ENCODE results near the gene KLRC3.
"Not testable (repeated sequence)": the region's sequence is repeated elsewhere in the genome, so short reads cannot be mapped to it uniquely, and the experiment has no call there.

KLRC3 gene

GRCh38 chr12:10392394-10392930, 27.9 kb downstream of the KLRC3 start:
- no peaks in the 10 kb centered on the region for H3K9me3 ChIP-seq (ENCODE audit: severe bottlenecking)
- TF ChIP-seq CTCF (IDR thresholded peaks at IDR 0.05; ENCODE audit: low read depth, low read length) = no peak
- H3K36me3 ChIP-seq = no peaks in the 10 kb centered on the region
- no peaks in the 10 kb centered on the region for H3K27me3 ChIP-seq (ENCODE audit: insufficient read depth, low read depth, severe bottlenecking)
- DNase-seq = no peak
- H3K27ac ChIP-seq = no peak overlapping the region
- no peak overlapping the region for H3K4me3 ChIP-seq (ENCODE audit: low read depth, low read length)

GRCh38 chr12:10390991-10391390, 29.4 kb downstream of the KLRC3 start:
- H3K27me3 ChIP-seq (ENCODE audit: insufficient read depth, low read depth, severe bottlenecking); H3K9me3 ChIP-seq (ENCODE audit: severe bottlenecking); H3K36me3 ChIP-seq; H3K4me3 ChIP-seq (ENCODE audit: low read depth, low read length); H3K27ac ChIP-seq; DNase-seq: not testable (repeated sequence)

GRCh38 chr12:10389904-10390303, 30.5 kb downstream of the KLRC3 start, which contains the start of gene KLRK1:
Gene KLRK1 (minus strand): TSS chr12:10390041. CDS start chr12:10388810, 1,231 bp downstream.
- Histone ChIP-seq H3K27ac (no peak within 1 kb of the TSS), H3K9me3 (ENCODE audit: severe bottlenecking) (no peaks in the 10 kb centered on the region), H3K27me3 (ENCODE audit: insufficient read depth, low read depth, severe bottlenecking) (no peaks in the 10 kb centered on the region), H3K36me3 (no peaks in the 10 kb centered on the region), H3K4me3 (ENCODE audit: low read depth, low read length) (no peak within 1 kb of the TSS)
- DNase-seq = no peak
- no peak for TF ChIP-seq CTCF (IDR thresholded peaks at IDR 0.05; ENCODE audit: low read depth, low read length)

- no peak for DNase-seq
- Histone ChIP-seq H3K4me3 (ENCODE audit: low read depth, low read length) (no peak overlapping the region), H3K36me3 (no peaks in the 10 kb centered on the region), H3K9me3 (ENCODE audit: severe bottlenecking) (no peaks in the 10 kb centered on the region), H3K27ac (no peak overlapping the region), H3K27me3 (ENCODE audit: insufficient read depth, low read depth, severe bottlenecking) (no peaks in the 10 kb centered on the region)
- no peak for TF ChIP-seq CTCF (IDR thresholded peaks at IDR 0.05; ENCODE audit: low read depth, low read length)
Observed at GRCh38 chr12:10388624-10389413, 31.6 kb downstream of the KLRC3 start.

GRCh38 chr12:10387498-10387897, 32.9 kb downstream of the KLRC3 start:
- H3K27ac ChIP-seq = not testable (repeated sequence)

GRCh38 chr12:10386857-10387256, 33.5 kb downstream of the KLRC3 start:
- Histone ChIP-seq H3K9me3 (ENCODE audit: severe bottlenecking) (no peaks in the 10 kb centered on the region), H3K36me3 (no peaks in the 10 kb centered on the region), H3K27ac (no peak overlapping the region), H3K4me3 (ENCODE audit: low read depth, low read length) (no peak overlapping the region), H3K27me3 (ENCODE audit: insufficient read depth, low read depth, severe bottlenecking) (no peaks in the 10 kb centered on the region)
- no peak for TF ChIP-seq CTCF (IDR thresholded peaks at IDR 0.05; ENCODE audit: low read depth, low read length)
- DNase-seq = no peak

More at GRCh38 chr12:10387498-10387897, 32.9 kb downstream of the KLRC3 start:
- not testable (repeated sequence) for H3K36me3 ChIP-seq; H3K9me3 ChIP-seq (ENCODE audit: severe bottlenecking); H3K27me3 ChIP-seq (ENCODE audit: insufficient read depth, low read depth, severe bottlenecking); H3K4me3 ChIP-seq (ENCODE audit: low read depth, low read length); DNase-seq
